BLaER1 treated with 17β-estradiol and CSF1 and Interleukin-3, amounts not matched to agents 10 nM and 100 nM (cell line): ENCODE measurements around the gene NEK6.

Experiments used
- H3K27ac ChIP-seq, 11 experiments: shearing (Covaris generic); formaldehyde crosslinking; 2 replicates each; pipeline ENCODE4 v1.8.1; 2022
- H3K27me3 ChIP-seq, 11 experiments: shearing (Covaris generic); formaldehyde crosslinking; 2 replicates each; pipeline ENCODE4 v1.8.1; 2022
- H3K36me3 ChIP-seq, 11 experiments: shearing (Covaris generic); formaldehyde crosslinking; 2 replicates each; pipeline ENCODE4 v1.8.1; 2022
- H3K4me1 ChIP-seq, 10 experiments: shearing (Covaris generic); formaldehyde crosslinking; 2 replicates each; pipeline ENCODE4 v1.8.1; 2022
- H3K4me2 ChIP-seq, 11 experiments: shearing (Covaris generic); formaldehyde crosslinking; 2 replicates each; pipeline ENCODE4 v1.8.1; 2022
- H3K4me3 ChIP-seq, 10 experiments: shearing (Covaris generic); formaldehyde crosslinking; 2 replicates each; pipeline ENCODE4 v1.8.1; 2022
- H3K9ac ChIP-seq, 11 experiments: shearing (Covaris generic); formaldehyde crosslinking; 2 replicates each; pipeline ENCODE4 v1.8.1; 2022
- H3K9me3 ChIP-seq, 11 experiments: shearing (Covaris generic); formaldehyde crosslinking; replicated peaks in 1 of 11; 2 replicates each; pipeline ENCODE4 v1.8.1; 2022
- H4K20me1 ChIP-seq, 11 experiments: shearing (Covaris generic); formaldehyde crosslinking; 2 replicates each; pipeline ENCODE4 v1.8.1; 2022
- Cebpa-rat ChIP-seq, 11 experiments: shearing (Covaris generic); IDR thresholded peaks; 2 replicates each; pipeline ENCODE4 v1.8.1; 2022

The NEK6 gene

GRCh38 chr9:124261736-124262648 lies 4.2 kb downstream of the NEK6 start:
- H3K27ac ChIP-seq, result peak overlapping the region in 9 of 11 experiments; percentile 47 to 90 (median 87); a peak in 16 of 22 replicates

DNA sequence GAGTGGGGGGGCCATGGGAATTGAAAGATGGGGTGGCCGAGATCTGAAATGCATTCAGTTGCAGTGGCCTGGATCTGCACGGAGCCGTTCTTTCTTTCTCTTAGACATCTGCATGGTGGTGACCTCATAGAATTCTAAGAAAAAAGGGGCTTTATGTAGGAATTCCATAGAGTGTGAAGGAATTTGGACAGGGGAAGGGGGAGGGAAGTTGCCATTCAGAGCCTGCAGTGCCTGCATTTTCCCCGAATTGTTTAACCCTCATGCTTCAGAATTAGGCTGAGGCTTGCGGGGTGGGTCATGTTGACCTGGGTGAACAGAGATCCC lies 4.9 kb downstream of the NEK6 start:
- Histone ChIP-seq H3K4me2 (peak overlapping the region; percentile 90 to 99 (median 94)), H3K27me3 (no peaks in the 10 kb centered on the region), H3K4me3 (peak overlapping the region in 1 of 10 experiments; percentile 7; a peak in 1 of 20 replicates), H3K36me3 (peaks cover 0 to 24% (median 16%) of the 10 kb centered on the region in 11 experiments; a peak in 19 of 22 replicates), H4K20me1 (peaks cover 59 to 78% (median 73%) of the 10 kb centered on the region in 11 experiments), H3K27ac (peak overlapping the region in 4 of 11 experiments; percentile 85 to 89 (median 88); a peak in 6 of 22 replicates), H3K4me1 (peaks cover 75 to 94% (median 88%) of the 10 kb centered on the region in 10 experiments), H3K9ac (peak overlapping the region in 1 of 11 experiments; percentile 3; a peak in 1 of 22 replicates), H3K9me3 (no peaks in the 10 kb centered on the region)
- TF ChIP-seq Cebpa-rat (IDR thresholded peaks at IDR 0.05), result no peak

More at GRCh38 chr9:124261736-124262648, 4.2 kb downstream of the NEK6 start:
- Histone ChIP-seq H3K9ac (peak overlapping the region in 10 of 11 experiments; percentile 2 to 93 (median 69); a peak in 14 of 22 replicates), H3K36me3 (peaks cover 0 to 24% (median 16%) of the 10 kb centered on the region in 11 experiments; a peak in 19 of 22 replicates), H3K4me1 (peaks cover 75 to 94% (median 88%) of the 10 kb centered on the region in 10 experiments), H3K9me3 (no peaks in the 10 kb centered on the region), H3K4me2 (peak overlapping the region; percentile 90 to 99 (median 94)), H4K20me1 (peaks cover 53 to 72% (median 67%) of the 10 kb centered on the region in 11 experiments), H3K27me3 (peaks cover 0 to 6% (median 0%) of the 10 kb centered on the region in 11 experiments; a peak in 1 of 22 replicates), H3K4me3 (peak overlapping the region in 5 of 10 experiments; percentile 21 to 93 (median 37); a peak in 7 of 20 replicates)
- TF ChIP-seq Cebpa-rat (IDR thresholded peaks at IDR 0.05), result no peak

DNA sequence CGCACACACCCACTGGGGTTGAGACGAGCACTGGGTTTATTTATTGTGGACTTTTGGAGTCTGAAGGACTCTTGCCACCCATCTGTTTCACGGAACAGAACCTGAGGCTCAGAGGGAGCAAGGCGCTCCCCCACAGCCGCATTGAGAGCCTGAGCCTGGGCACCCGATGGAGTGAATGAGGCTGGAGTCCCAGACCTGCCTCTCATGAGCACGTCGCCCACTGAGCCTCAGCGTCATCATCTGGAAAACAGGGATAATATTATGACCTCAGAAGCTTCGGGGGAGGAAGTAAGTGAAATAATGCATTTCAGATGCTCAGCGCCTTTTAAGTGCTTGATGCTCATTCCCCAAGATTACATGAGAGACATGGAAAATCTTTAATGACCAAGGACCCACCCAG lies 5.5 kb downstream of the NEK6 start:
- peak overlapping the region in 3 of 11 experiments; percentile 2 to 32 (median 21); a peak in 1 of 22 replicates for H3K9ac ChIP-seq
- H3K36me3 ChIP-seq, result peaks cover 0 to 24% (median 16%) of the 10 kb centered on the region in 11 experiments; a peak in 19 of 22 replicates
- H3K27me3 ChIP-seq, result no peaks in the 10 kb centered on the region
- no peak overlapping the region for H3K4me3 ChIP-seq
- H3K9me3 ChIP-seq, result no peaks in the 10 kb centered on the region
- H3K27ac ChIP-seq, result peak overlapping the region in 3 of 11 experiments; percentile 7 to 48 (median 21); a peak in 2 of 22 replicates
- TF ChIP-seq Cebpa-rat (IDR thresholded peaks at IDR 0.05), result no peak
- H4K20me1 ChIP-seq, result peaks cover 65 to 84% (median 79%) of the 10 kb centered on the region in 11 experiments
- peak overlapping the region in 10 of 11 experiments; percentile 23 to 99 (median 94); a peak in 14 of 22 replicates for H3K4me2 ChIP-seq
- H3K4me1 ChIP-seq, result peaks cover 81 to 100% (median 94%) of the 10 kb centered on the region in 10 experiments

- H3K4me1 ChIP-seq, result peaks cover 85 to 100% (median 98%) of the 10 kb centered on the region in 10 experiments
- peaks cover 72 to 91% (median 86%) of the 10 kb centered on the region in 11 experiments for H4K20me1 ChIP-seq
- no peak overlapping the region for H3K4me3 ChIP-seq
- peak overlapping the region in 5 of 11 experiments; percentile 2 to 33 (median 21); a peak in 3 of 22 replicates for H3K9ac ChIP-seq
- H3K4me2 ChIP-seq, result peak overlapping the region; percentile 6 to 99 (median 90); a peak in 15 of 22 replicates
- H3K9me3 ChIP-seq, result no peaks in the 10 kb centered on the region
- H3K36me3 ChIP-seq, result peaks cover 0 to 24% (median 16%) of the 10 kb centered on the region in 11 experiments; a peak in 19 of 22 replicates
- H3K27ac ChIP-seq, result peak overlapping the region in 6 of 11 experiments; percentile 6 to 48 (median 23); a peak in 5 of 22 replicates
- TF ChIP-seq Cebpa-rat (IDR thresholded peaks at IDR 0.05), result no peak
- H3K27me3 ChIP-seq, result no peaks in the 10 kb centered on the region
Observed at GRCh38 chr9:124263800-124264426, 6.2 kb downstream of the NEK6 start.

DNA sequence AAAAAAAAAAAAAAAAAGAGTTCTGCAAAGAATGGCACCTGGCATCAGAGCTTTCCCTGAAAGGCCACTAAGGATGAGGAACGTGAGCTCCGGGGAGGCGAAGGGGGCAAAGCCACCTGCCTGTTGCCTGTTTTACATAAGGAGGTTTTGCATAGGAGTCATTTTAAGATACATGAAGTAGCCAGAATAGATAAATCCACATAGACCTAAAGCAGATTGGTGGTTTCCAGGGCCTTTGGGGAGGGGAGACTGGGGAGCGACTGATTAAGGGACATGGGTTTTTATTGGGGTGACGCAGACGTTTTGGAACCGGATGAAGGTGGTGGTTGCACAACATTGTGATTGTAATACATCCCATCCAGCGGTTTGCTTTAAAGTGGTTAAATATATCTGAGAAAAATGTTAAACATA lies 7.1 kb downstream of the NEK6 start:
- H3K27me3 ChIP-seq, result no peaks in the 10 kb centered on the region
- H3K4me2 ChIP-seq, result peak overlapping the region in 9 of 11 experiments; percentile 17 to 99 (median 84); a peak in 12 of 22 replicates
- H3K36me3 ChIP-seq, result peaks cover 0 to 29% (median 20%) of the 10 kb centered on the region in 11 experiments; a peak in 19 of 22 replicates
- H4K20me1 ChIP-seq, result peaks cover 81 to 99% (median 95%) of the 10 kb centered on the region in 11 experiments
- no peak overlapping the region for H3K4me3 ChIP-seq
- H3K27ac ChIP-seq, result no peak overlapping the region
- peak in 1 of 11 experiments; percentile 9; a peak in 1 of 22 replicates for TF ChIP-seq Cebpa-rat (IDR thresholded peaks at IDR 0.05)
- H3K9ac ChIP-seq, result no peak overlapping the region; a peak in 1 of 22 replicates
- peaks cover 77 to 100% (median 98%) of the 10 kb centered on the region in 10 experiments for H3K4me1 ChIP-seq
- no peaks in the 10 kb centered on the region for H3K9me3 ChIP-seq

DNA sequence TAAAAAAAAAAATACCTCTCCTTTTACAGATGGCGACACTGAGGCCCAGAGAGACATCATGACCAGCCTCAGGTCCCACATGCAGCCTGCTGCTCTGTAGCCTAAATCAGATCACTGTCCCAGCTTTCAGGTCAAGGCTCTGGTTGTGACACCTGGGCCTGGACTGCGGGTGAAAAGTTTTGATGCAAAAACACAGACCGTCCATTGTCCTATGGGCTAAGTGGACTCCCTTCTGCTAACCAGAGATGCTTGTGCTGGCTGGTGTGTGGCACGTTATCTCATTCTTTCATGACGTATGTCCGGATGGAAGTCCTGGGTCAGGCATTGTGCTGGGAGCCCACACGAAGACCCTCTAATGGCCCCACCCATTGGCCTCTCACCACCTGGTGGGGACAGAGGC lies 7.8 kb downstream of the NEK6 start:
- peaks cover 88 to 100% (median 98%) of the 10 kb centered on the region in 11 experiments for H4K20me1 ChIP-seq
- no peak overlapping the region for H3K9ac ChIP-seq
- no peak for TF ChIP-seq Cebpa-rat (IDR thresholded peaks at IDR 0.05)
- H3K4me2 ChIP-seq, result peak overlapping the region in 9 of 11 experiments; percentile 77 to 99 (median 89); a peak in 16 of 22 replicates
- H3K27me3 ChIP-seq, result no peaks in the 10 kb centered on the region
- no peak overlapping the region for H3K4me3 ChIP-seq
- peak overlapping the region in 2 of 11 experiments; percentile 22 to 66; a peak in 1 of 22 replicates for H3K27ac ChIP-seq
- H3K4me1 ChIP-seq, result peaks cover 70 to 100% (median 98%) of the 10 kb centered on the region in 10 experiments
- H3K36me3 ChIP-seq, result peaks cover 0 to 36% (median 24%) of the 10 kb centered on the region in 11 experiments; a peak in 19 of 22 replicates
- H3K9me3 ChIP-seq, result no peaks in the 10 kb centered on the region

DNA sequence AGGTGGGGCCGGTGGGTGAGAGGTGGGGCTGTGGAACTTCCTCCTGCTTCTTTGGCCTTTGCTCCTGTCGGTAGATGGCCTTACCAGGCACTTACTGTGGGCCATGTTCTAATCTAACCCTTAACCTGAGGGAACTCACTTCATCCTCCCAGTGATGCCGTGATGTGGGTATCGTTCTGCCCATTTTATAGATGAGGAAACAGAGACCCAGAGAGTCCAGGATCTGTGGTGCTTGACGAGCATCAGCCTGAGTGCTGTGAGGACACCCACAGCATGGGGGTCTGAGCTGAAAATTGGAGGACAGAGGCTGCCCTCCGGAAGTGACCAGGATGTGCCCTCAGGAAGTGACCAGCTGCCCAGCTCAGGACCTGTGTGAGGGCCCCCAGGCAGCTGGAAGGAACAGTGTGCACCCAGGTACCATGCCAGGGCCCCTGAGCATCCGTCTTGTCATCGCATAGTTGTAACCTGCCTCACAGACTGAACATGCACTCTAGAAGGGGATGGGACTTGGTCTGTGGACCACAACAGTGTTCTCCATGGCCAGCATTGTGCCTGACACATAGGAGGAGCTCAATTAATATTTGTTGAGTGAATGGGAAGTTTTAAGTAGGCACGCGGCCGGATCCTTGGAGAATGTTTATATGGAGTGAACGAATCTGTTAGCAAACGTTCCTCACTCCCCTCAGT lies 8.5 kb downstream of the NEK6 start:
- Histone ChIP-seq H3K27me3 (no peaks in the 10 kb centered on the region), H3K27ac (peak overlapping the region in 8 of 11 experiments; percentile 51 to 77 (median 65); a peak in 9 of 22 replicates), H3K9ac (peak overlapping the region in 7 of 11 experiments; percentile 37 to 70 (median 47); a peak in 11 of 22 replicates), H3K4me1 (peaks cover 67 to 100% (median 97%) of the 10 kb centered on the region in 10 experiments), H3K4me3 (no peak overlapping the region), H3K9me3 (no peaks in the 10 kb centered on the region), H3K4me2 (peak overlapping the region; percentile 77 to 99 (median 88)), H4K20me1 (peaks cover 93 to 100% (median 99%) of the 10 kb centered on the region in 11 experiments), H3K36me3 (peaks cover 5 to 43% (median 30%) of the 10 kb centered on the region in 11 experiments; a peak in 19 of 22 replicates)
- TF ChIP-seq Cebpa-rat (IDR thresholded peaks at IDR 0.05), result no peak
